OCI-LY7 (cell line): ENCODE data around the gene C4orf51.
"Not testable (repeated sequence)": the region's sequence is repeated elsewhere in the genome, so short reads cannot be mapped to it uniquely, and the experiment has no call there.

Experiments used
- EZH2phosphoT487 ChIP-seq: fragments of 200-600 bp; sonication (generic); IDR thresholded peaks from 2 replicates; pipeline ENCODE4 v1.6.1; 2018; ENCODE audit warnings: low read depth, borderline replicate concordance, mild to moderate bottlenecking, mixed run types, antibody characterized with exemption, low read length, moderate library complexity, mixed read lengths
- TF ChIP-seq, protein P1 (sequence below): fragments of 200-600 bp; sonication (generic); conservative IDR thresholded peaks from 2 replicates; pipeline ENCODE4 v1.5.1; 2014; ENCODE audit warnings: mild to moderate bottlenecking, antibody characterized with exemption, low read length, moderate library complexity, mixed read lengths

DNA sequence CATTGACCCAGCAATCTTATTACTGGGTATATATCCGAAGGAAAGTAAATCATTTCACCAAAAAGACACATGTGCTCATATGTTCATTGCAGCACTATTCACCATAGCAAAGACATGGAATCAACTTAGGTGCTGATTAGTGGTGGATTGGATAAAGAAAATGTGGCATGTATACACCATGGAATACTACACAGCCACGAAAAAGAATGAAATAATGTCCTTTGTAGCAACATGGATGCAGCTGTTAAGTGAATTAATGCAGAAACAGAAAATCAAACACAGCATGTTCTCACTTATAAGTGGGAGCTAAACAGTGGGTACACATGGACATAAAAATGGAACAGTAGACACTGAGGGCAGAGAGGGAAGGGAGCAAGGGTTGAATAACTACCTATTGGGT lies 11.5 kb downstream of the C4orf51 start:
- TF ChIP-seq, protein P1, sequence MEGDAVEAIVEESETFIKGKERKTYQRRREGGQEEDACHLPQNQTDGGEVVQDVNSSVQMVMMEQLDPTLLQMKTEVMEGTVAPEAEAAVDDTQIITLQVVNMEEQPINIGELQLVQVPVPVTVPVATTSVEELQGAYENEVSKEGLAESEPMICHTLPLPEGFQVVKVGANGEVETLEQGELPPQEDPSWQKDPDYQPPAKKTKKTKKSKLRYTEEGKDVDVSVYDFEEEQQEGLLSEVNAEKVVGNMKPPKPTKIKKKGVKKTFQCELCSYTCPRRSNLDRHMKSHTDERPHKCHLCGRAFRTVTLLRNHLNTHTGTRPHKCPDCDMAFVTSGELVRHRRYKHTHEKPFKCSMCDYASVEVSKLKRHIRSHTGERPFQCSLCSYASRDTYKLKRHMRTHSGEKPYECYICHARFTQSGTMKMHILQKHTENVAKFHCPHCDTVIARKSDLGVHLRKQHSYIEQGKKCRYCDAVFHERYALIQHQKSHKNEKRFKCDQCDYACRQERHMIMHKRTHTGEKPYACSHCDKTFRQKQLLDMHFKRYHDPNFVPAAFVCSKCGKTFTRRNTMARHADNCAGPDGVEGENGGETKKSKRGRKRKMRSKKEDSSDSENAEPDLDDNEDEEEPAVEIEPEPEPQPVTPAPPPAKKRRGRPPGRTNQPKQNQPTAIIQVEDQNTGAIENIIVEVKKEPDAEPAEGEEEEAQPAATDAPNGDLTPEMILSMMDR: not testable (repeated sequence)
- not testable (repeated sequence) for TF ChIP-seq EZH2phosphoT487
